CD4-positive, alpha-beta T cell (primary cell): ENCODE results near the gene B4GALT5. TPM values are rescaled to one million over a fixed set of nuclear protein-coding genes. Genes with fewer than 3 reads are reported as not detected.

Experiments
- ATAC-seq: fragments of 200-7000 bp; cut with Tn5 transposase; one replicate; pipeline ENCODE4 v1.10.0; 2022; ENCODE audit warnings: mild to moderate bottlenecking; ENCODE audit not compliant: poor library complexity
- CTCF ChIA-PET: fragments of 350-600 bp; sonication (Branson Sonifier 250); formaldehyde crosslinking; loops from one replicate; lab custom pipeline; 2021; ENCODE audit warnings: antibody characterized with exemption, inconsistent platforms; lab: Charles Lee
- POLR2A ChIA-PET: fragments of 350-600 bp; sonication (Branson Sonifier 250); formaldehyde crosslinking; loops from one replicate; lab custom pipeline; 2021; ENCODE audit warnings: antibody characterized with exemption, inconsistent platforms; lab: Charles Lee
- DNase-seq, 14 experiments: peaks; one replicate each; pipeline ENCODE4 v3.0.0-alpha.2; 2013 to 2020; ENCODE audit warnings: mixed read lengths in 2 of 14
- H3K27ac ChIP-seq, 2 donors: one replicate each; pipeline versions ENCODE4 v1.5.1 to v1.7.0; 2013; ENCODE audit warnings: low read length in 2 of 2, low read depth in 1 of 2, mild to moderate bottlenecking in 1 of 2
- H3K27me3 ChIP-seq, 2 experiments: 1 replicate in 1 of 2; 2 replicates in 1 of 2; pipeline versions ENCODE4 v1.6.1 to v1.7.0; 2013; ENCODE audit warnings: low read length in 2 of 2, control low read depth in 1 of 2, mild to moderate bottlenecking in 1 of 2, moderate library complexity in 1 of 2; ENCODE audit not compliant: insufficient read depth in 2 of 2, control insufficient read depth in 1 of 2
- H3K36me3 ChIP-seq: one replicate; pipeline ENCODE4 v1.6.1; 2013; ENCODE audit warnings: low read length, control low read depth; ENCODE audit not compliant: insufficient read depth
- H3K4me1 ChIP-seq: one replicate; pipeline ENCODE4 v1.6.1; 2013; ENCODE audit warnings: low read length, control low read depth; ENCODE audit not compliant: insufficient read depth
- H3K4me3 ChIP-seq: one replicate; pipeline ENCODE4 v1.5.1; 2013; ENCODE audit warnings: mild to moderate bottlenecking, low read length, moderate library complexity
- H3K9me3 ChIP-seq, 2 experiments: 1 replicate in 1 of 2; 2 replicates in 1 of 2; pipeline versions ENCODE4 v1.6.1 to v1.7.0; 2013; ENCODE audit warnings: low read length in 2 of 2, mild to moderate bottlenecking in 2 of 2, control low read depth in 1 of 2, moderate library complexity in 1 of 2; ENCODE audit not compliant: control insufficient read depth in 1 of 2, insufficient read depth in 1 of 2
- H3K27ac Mint-ChIP-seq: one replicate; pipeline ENCODE4 v1.8.0; 2020; ENCODE audit warnings: mixed read lengths
- H3K27me3 Mint-ChIP-seq: one replicate; pipeline ENCODE4 v1.8.0; 2021; ENCODE audit warnings: mixed read lengths
- H3K36me3 Mint-ChIP-seq: one replicate; pipeline ENCODE4 v1.8.0; 2021; ENCODE audit warnings: low read depth, mixed read lengths
- H3K4me1 Mint-ChIP-seq: one replicate; pipeline ENCODE4 v1.8.0; 2021; ENCODE audit warnings: low read depth, mixed read lengths
- H3K4me3 Mint-ChIP-seq: one replicate; pipeline ENCODE4 v1.8.0; 2020; ENCODE audit warnings: mild to moderate bottlenecking, mixed read lengths
- H3K9me3 Mint-ChIP-seq: one replicate; pipeline ENCODE4 v1.8.0; 2020; ENCODE audit warnings: mixed read lengths
- intact Hi-C, 2 experiments: fragments of 100-400 bp; cut with DNase I in 1 of 2; cut with micrococcal nuclease in 1 of 2; formaldehyde crosslinking; loops; one replicate each; pipeline versions ENCODE4 v1.15.1 to v1.9.0; 2023 to 2025; cut with DNase I, micrococcal nuclease
- total RNA-seq, 174 experiments: library from RNA in 2 of 174; stranded (reverse) in 2 of 174; gene quantifications; one replicate each; pipeline ENCODE4 v1.2.3 and lab custom pipeline; 2021 to 2026
- TF ChIP-seq, protein P1 (sequence below): fragments of 200-600 bp; IDR thresholded peaks from one replicate; pipeline ENCODE4 v1.8.0; 2022; ENCODE audit warnings: antibody characterized with exemption, mild to moderate bottlenecking

B4GALT5 gene
- total RNA-seq, 2 experiments from 2014 or later = 3.1 to 3.2 TPM

DNA sequence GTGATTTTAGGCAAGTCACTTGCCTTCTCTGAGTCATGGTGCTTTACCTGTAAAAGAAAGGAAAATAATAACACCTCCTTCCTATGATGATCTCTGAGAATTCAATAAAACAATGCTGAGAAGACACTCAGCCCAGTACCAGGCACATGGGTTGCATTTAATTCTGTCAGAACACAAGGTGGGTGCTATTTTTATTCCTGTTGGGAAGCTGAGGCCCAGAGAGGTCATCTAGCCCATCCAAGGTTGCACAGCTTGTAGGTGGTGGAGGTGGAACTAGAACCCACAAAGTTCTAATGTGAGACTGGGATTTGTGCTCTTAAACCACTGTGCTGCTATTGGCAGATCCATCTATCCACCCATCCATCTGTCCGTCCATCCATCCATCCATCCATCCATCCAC is 106.1 kb downstream of the B4GALT5 start:
- no peak for ATAC-seq
- Histone ChIP-seq H3K4me1 (peaks cover 20% of the 10 kb centered on the region), H3K36me3 (no peaks in the 10 kb centered on the region), H3K27me3 (peaks cover 3 to 14% of the 10 kb centered on the region in 2 experiments), H3K4me3 (no peak overlapping the region), H3K27ac (no peak overlapping the region), H3K9me3 (no peaks in the 10 kb centered on the region)
- TF ChIP-seq, protein P1, sequence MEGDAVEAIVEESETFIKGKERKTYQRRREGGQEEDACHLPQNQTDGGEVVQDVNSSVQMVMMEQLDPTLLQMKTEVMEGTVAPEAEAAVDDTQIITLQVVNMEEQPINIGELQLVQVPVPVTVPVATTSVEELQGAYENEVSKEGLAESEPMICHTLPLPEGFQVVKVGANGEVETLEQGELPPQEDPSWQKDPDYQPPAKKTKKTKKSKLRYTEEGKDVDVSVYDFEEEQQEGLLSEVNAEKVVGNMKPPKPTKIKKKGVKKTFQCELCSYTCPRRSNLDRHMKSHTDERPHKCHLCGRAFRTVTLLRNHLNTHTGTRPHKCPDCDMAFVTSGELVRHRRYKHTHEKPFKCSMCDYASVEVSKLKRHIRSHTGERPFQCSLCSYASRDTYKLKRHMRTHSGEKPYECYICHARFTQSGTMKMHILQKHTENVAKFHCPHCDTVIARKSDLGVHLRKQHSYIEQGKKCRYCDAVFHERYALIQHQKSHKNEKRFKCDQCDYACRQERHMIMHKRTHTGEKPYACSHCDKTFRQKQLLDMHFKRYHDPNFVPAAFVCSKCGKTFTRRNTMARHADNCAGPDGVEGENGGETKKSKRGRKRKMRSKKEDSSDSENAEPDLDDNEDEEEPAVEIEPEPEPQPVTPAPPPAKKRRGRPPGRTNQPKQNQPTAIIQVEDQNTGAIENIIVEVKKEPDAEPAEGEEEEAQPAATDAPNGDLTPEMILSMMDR = no peak
- POLR2A ChIA-PET = no interaction called here
- peaks cover 16% of the 10 kb centered on the region for H3K27me3 Mint-ChIP-seq
- no peak overlapping the region for H3K4me3 Mint-ChIP-seq
- H3K9me3 Mint-ChIP-seq = no peaks in the 10 kb centered on the region
- H3K27ac Mint-ChIP-seq = no peak overlapping the region
- peaks cover 17% of the 10 kb centered on the region for H3K4me1 Mint-ChIP-seq
- CTCF ChIA-PET = interaction anchor here (2.1 kb wide), 1 partner anchor 66 kb away, joined by 14 read pairs; no protein-coding TSS in a partner anchor
- no peaks in the 10 kb centered on the region for H3K36me3 Mint-ChIP-seq
- no peak for DNase-seq
- intact Hi-C loops = loop anchor here (5.0 kb wide), 1 partner anchor 275 kb away; no protein-coding TSS in a partner anchor

DNA sequence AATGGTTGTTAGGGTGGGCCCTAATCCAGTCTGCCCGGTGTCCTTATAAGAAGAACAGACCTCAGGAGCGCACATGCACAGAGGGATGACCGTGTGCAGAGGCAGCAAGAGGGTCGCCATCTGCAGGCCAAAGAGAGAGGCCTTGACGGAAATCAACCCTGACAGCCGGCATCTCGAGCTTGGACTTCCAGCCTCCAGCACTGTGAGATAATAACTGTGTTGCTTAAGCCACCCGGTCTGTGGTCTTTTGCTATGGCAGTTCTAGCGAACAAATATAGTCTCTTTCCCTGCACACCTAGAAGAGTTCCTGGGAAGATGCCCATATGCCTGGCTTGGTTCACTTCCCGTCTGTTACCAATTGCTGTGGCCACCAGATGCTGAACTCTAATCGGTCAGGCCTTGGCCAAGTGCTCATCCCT is 110.5 kb downstream of the B4GALT5 start:
- H3K4me3 ChIP-seq = no peak overlapping the region
- Mint-ChIP-seq H3K4me1 (peaks cover 2% of the 10 kb centered on the region), H3K27ac (no peak overlapping the region), H3K27me3 (peaks cover 7% of the 10 kb centered on the region), H3K9me3 (no peaks in the 10 kb centered on the region), H3K36me3 (no peaks in the 10 kb centered on the region), H3K4me3 (no peak overlapping the region)
- TF ChIP-seq, protein P1 = no peak
- DNase-seq (no peak), ATAC-seq (no peak)
- ChIA-PET POLR2A (no interaction called here), CTCF (no interaction called here)
- no peaks in the 10 kb centered on the region for H3K36me3 ChIP-seq
- no peak overlapping the region for H3K27ac ChIP-seq
- H3K9me3 ChIP-seq = no peaks in the 10 kb centered on the region
- H3K4me1 ChIP-seq = no peaks in the 10 kb centered on the region
- peaks cover 3 to 9% of the 10 kb centered on the region in 2 experiments for H3K27me3 ChIP-seq
- intact Hi-C loops = no loop called here

DNA sequence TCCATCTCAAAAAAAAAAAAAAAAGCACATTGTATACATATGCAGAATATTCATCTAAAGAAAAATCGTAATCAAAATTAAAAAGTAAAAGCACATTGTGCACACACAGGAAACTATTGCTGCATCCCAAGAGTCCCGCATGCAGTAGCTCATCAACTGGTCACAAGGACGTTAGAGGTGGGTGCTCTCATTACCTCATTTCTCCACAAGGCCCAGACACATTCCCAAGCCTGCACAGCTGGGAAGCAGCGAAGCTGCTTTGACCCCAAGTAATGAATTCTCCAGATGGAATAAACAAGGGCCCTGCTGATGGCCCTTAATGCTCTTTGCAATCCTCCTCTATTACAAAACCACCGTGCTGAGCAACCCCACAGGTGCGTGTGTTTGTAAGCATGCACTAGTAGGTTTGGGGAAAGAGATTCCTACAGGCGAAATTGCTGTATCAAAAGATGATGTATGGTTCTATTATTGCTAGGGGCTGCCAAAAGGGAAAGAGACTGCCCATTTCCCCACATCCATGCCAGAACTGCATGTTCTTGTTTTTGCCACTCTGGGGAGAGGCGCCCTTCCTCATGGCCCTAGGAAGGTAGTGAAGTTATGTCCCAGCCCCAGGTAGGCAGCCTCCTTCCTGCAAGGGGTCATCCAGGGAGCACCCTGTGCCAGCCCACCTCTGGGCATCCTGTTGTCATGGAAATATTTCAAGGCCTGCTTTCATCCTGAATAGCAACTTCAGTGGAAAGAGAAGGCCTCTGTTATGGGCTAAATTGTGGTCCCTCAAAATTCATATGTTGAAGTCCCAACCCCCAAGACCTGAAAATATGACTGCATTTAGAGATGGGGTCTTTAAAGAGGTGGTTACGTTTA is 111.1 kb downstream of the B4GALT5 start:
- intact Hi-C loops = no loop called here
- H3K36me3 ChIP-seq = no peaks in the 10 kb centered on the region
- H3K9me3 ChIP-seq = peaks cover 0 to 3% of the 10 kb centered on the region in 2 experiments
- TF ChIP-seq, protein P1 = no peak
- ATAC-seq (no peak), DNase-seq (no peak)
- H3K4me1 ChIP-seq = no peaks in the 10 kb centered on the region
- Mint-ChIP-seq H3K36me3 (no peaks in the 10 kb centered on the region), H3K4me3 (no peak overlapping the region), H3K27me3 (peaks cover 2% of the 10 kb centered on the region), H3K4me1 (no peaks in the 10 kb centered on the region), H3K27ac (no peak overlapping the region), H3K9me3 (no peaks in the 10 kb centered on the region)
- no peak overlapping the region for H3K4me3 ChIP-seq
- peaks cover 1 to 2% of the 10 kb centered on the region in 2 experiments for H3K27me3 ChIP-seq
- no peak overlapping the region for H3K27ac ChIP-seq
- POLR2A ChIA-PET = no interaction called here
- CTCF ChIA-PET = no interaction called here
